BLaER1 (cell line): Measurements from ENCODE around the gene SORCS2.
A peak's percentile ranks its signal among the peaks of the same experiment; 100 is the strongest.

ENCODE experiments used
- H3K27ac ChIP-seq: shearing (Covaris generic); formaldehyde crosslinking; 2 replicates; pipeline ENCODE4 v1.8.1; 2022
- H3K27me3 ChIP-seq: shearing (Covaris generic); formaldehyde crosslinking; 2 replicates; pipeline ENCODE4 v1.8.1; 2022
- H3K36me3 ChIP-seq: shearing (Covaris generic); formaldehyde crosslinking; 2 replicates; pipeline ENCODE4 v1.8.1; 2022
- H3K4me1 ChIP-seq: shearing (Covaris generic); formaldehyde crosslinking; 2 replicates; pipeline ENCODE4 v1.8.1; 2022
- H3K4me2 ChIP-seq: shearing (Covaris generic); formaldehyde crosslinking; 2 replicates; pipeline ENCODE4 v1.8.1; 2022
- H3K4me3 ChIP-seq: shearing (Covaris generic); formaldehyde crosslinking; 2 replicates; pipeline ENCODE4 v1.8.1; 2022
- H3K9ac ChIP-seq: shearing (Covaris generic); formaldehyde crosslinking; 2 replicates; pipeline ENCODE4 v1.8.1; 2022
- H3K9me3 ChIP-seq: shearing (Covaris generic); formaldehyde crosslinking; 2 replicates; pipeline ENCODE4 v1.8.1; 2022
- H4K20me1 ChIP-seq: shearing (Covaris generic); formaldehyde crosslinking; 2 replicates; pipeline ENCODE4 v1.8.1; 2022
- Cebpa-rat ChIP-seq: shearing (Covaris generic); IDR thresholded peaks from 2 replicates; pipeline ENCODE4 v1.8.1; 2022

The SORCS2 gene

DNA sequence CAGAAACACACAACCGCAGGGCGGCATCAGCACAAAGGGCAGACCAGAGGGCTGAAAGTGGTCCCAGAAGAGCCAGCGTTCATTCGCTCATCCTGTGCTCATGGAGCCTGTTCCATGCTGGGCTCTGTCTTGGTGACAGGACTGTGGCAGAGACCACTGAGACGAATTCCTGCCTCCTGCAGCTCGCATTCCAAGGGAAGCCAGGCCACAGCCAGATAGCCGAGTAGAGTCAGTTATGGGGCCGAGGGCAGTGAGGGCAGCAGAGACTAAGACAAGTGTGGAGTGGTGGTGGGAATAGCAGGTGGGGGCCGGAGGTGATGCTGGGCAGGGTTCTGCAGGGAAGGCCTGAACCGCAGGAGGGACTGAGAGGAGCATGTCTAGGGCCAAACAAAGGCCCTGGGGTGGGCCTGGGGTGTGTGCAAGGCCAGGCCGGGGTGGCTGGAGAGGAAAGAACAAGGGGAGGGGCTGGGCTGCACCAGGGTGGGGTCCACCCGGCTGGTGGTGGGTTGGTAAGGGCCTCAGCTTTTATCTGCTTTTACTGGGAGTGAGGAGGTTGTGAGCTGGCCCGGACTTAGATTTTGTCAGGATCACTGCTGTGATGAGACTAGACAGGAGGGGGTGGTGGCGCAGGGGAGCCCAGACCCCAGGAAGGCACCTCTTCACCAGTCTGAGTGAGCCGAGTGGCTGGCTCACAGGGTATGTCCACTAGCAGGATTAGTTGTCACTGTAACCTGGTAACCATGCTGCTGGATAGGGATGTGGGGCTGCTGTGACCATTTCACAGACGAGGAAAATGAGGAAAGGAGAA is 236.1 kb downstream of the SORCS2 start:
- peaks cover 86% of the 10 kb centered on the region for H3K4me1 ChIP-seq
- H3K9ac ChIP-seq, result no peak overlapping the region
- no peak overlapping the region for H3K4me3 ChIP-seq
- 0 out of 2 replicates have a peak overlapping the region, but pooled peaks have one; percentile 57 for H3K4me2 ChIP-seq
- H4K20me1 ChIP-seq, result peaks cover 66% of the 10 kb centered on the region; the same call in 1 of the 2 replicates
- no peaks in the 10 kb centered on the region; the same call in 1 of the 2 replicates for H3K36me3 ChIP-seq
- no peak for TF ChIP-seq Cebpa-rat
- H3K27ac ChIP-seq, result 0 out of 2 replicates have a peak overlapping the region, but pooled peaks have one; percentile 6
- no peaks in the 10 kb centered on the region for H3K9me3 ChIP-seq
- H3K27me3 ChIP-seq, result no peaks in the 10 kb centered on the region

DNA sequence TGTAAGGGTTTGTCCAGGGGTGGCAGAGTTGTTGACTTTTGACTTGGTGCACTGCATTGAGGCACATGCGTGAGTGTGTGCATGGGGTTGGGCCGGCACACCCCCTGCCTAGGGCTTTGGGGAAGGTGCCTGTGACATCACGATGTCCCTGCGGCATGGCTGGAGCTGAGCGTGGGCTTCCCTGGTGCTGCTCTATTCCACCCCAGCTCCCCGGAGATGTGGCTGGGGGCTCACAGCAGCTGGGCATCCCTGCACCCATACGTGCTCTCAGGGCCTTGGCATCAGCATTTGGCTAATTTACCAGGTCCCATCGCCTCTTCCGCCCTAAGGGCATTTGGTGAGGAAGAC is 236.7 kb downstream of the SORCS2 start:
- peaks cover 66% of the 10 kb centered on the region for H4K20me1 ChIP-seq
- peak overlapping the region; percentile 57; the same call in 1 of the 2 replicates for H3K4me2 ChIP-seq
- H3K27me3 ChIP-seq, result no peaks in the 10 kb centered on the region
- H3K4me3 ChIP-seq, result no peak overlapping the region
- no peak for TF ChIP-seq Cebpa-rat
- H3K4me1 ChIP-seq, result peaks cover 92% of the 10 kb centered on the region
- H3K36me3 ChIP-seq, result peaks cover 3% of the 10 kb centered on the region; the same call in 1 of the 2 replicates
- H3K9me3 ChIP-seq, result no peaks in the 10 kb centered on the region
- no peak overlapping the region for H3K9ac ChIP-seq
- no peak overlapping the region for H3K27ac ChIP-seq

DNA sequence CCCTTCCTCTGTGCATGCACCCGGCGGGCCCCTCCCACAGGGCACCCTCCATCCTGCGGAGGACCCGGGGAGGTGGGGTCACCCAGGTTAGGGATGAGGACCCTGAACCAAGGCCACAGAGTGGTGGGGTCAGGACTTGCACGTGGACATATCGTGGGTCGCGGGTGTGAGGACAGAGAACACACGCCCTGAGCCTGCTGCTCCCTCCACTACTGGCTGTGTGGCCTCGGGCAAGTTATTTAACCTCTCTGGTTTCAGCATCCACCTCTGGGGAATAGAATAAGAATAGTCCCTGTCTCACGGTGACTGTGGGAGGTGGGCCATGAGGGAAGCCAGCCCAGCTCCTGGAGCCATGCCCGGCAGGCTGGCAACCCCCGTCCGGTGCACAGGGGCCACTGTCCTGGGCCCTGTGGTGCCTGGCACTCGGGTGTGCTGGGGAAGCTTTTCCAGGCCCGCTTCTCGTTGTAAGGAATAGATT is 237.3 kb downstream of the SORCS2 start:
- peaks cover 95% of the 10 kb centered on the region for H3K4me1 ChIP-seq
- H3K27me3 ChIP-seq, result no peaks in the 10 kb centered on the region
- no peaks in the 10 kb centered on the region for H3K9me3 ChIP-seq
- H3K36me3 ChIP-seq, result peaks cover 6% of the 10 kb centered on the region; the same call in 1 of the 2 replicates
- TF ChIP-seq Cebpa-rat, result no peak
- peaks cover 69% of the 10 kb centered on the region for H4K20me1 ChIP-seq
- no peak overlapping the region for H3K4me3 ChIP-seq
- H3K9ac ChIP-seq, result no peak overlapping the region
- peak overlapping the region; percentile 57 for H3K4me2 ChIP-seq
- no peak overlapping the region for H3K27ac ChIP-seq

DNA sequence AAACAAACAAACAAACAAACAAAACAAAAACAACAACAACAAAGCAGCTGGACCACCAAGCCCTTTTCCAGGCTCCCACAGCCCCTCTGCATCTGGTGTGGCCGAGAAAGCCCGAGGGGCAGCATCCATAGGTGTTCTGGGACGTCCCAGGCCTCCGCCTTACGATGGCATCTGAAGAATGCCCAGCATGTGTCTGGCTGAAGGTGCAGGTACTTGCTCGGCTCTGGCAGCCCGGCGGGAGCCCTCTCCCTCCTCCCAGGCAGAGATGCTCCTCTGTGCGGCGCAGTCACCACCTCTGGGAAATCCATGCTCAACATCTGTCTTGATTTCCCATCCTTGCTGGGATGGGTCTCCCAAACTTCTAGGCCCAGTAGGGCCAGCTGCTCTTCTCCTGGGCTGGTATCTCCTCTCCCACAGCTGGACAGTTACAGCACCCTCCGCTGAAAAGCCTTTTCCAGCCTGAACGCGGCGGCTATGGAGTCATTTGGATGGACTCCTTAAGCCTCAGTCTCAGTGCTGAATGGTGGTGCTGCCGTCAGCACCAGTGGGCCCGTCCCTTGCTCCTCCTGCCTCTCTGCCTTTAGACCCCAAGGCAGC is 238.1 kb downstream of the SORCS2 start:
- no peak overlapping the region for H3K9ac ChIP-seq
- H3K27me3 ChIP-seq, result no peaks in the 10 kb centered on the region
- H3K36me3 ChIP-seq, result peaks cover 6% of the 10 kb centered on the region; the same call in 1 of the 2 replicates
- no peak overlapping the region; the same call in 1 of the 2 replicates for H3K4me2 ChIP-seq
- no peak overlapping the region for H3K27ac ChIP-seq
- peaks cover 65% of the 10 kb centered on the region for H4K20me1 ChIP-seq
- TF ChIP-seq Cebpa-rat, result no peak
- peaks cover 95% of the 10 kb centered on the region for H3K4me1 ChIP-seq
- H3K4me3 ChIP-seq, result no peak overlapping the region
- no peaks in the 10 kb centered on the region for H3K9me3 ChIP-seq

DNA sequence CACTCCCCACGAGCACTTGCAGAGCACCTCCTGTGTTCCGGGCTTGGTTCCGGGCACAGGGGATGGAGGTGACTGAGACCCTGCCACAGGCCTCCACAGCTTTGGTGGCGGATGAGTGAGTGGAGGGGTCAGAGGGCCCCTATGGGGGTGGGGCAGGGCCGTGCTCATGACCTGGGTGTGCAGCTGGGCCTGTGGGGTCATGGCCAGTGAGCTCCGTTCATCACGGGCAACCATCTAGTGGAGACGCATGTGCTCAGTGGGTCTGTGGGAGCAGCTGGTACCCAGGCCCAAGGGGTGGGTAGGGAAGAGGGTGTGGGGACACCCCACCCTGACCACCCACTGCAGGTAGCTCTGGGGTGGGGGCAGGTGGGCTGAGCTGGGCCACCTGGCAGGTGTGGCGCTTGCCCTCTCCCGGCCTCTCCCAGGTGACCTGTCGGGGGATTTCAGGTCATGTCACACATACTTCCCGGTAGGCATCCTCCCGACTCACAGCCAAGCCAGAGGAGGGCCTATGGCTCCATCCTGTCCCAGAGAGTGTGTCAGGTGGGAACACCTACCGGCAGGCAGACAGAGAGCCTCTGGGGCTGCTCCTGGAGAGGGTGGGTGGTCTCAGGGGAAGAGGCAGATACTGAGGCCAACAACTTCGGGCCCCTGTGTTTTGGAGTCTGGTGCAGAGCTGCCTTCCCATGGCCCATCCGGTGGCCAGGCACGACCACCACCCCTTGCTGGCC is 238.8 kb downstream of the SORCS2 start:
- Histone ChIP-seq H3K36me3 (peaks cover 6% of the 10 kb centered on the region; the same call in 1 of the 2 replicates), H3K4me2 (peak overlapping the region; percentile 6; the same call in 1 of the 2 replicates)

DNA sequence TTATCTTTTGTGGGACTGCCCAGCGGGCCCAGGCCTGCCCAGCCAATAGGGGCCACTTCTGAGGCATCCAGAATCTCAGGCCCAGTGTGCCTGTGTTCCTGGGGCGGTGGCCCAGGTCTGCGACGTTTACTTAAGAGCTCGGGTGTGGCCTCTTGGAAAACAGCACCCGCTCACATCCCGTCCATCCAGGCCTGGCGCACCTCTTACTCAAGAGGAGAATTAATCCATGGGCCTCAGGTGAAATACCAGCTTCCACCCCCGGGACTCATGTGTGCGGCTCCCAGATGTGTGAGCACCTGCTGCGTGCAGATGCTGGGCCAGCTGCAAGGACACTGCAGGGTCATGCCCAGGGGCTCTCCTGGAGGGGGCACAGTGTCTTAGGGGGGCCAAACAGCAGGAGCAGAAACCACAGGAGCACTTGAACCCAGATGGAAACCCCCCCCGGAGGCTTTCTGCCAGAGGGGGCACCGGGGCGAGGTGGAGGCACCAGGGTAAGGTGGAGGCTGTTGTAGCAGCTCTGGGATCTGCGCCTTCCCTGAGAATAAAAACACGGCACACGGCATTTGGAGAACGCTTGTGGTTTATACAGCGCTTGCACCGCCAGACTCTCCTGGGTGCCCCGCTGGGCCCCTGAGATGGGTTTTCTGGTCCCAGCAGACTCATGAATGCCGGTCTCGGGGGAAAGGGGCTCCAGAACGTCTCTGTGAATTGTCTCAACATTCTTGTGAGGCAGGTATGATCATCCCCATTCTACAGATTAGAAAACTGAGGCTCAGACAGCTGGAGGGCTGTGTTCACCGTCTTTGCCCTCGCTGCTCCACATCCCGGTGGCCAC is 239.6 kb downstream of the SORCS2 start:
- H3K9me3 ChIP-seq, result no peaks in the 10 kb centered on the region
- H3K4me3 ChIP-seq, result no peak overlapping the region
- peaks cover 95% of the 10 kb centered on the region for H3K4me1 ChIP-seq
- peak overlapping the region; percentile 6 for H3K4me2 ChIP-seq
- no peak for TF ChIP-seq Cebpa-rat
- peaks cover 53% of the 10 kb centered on the region for H4K20me1 ChIP-seq
- no peak overlapping the region for H3K9ac ChIP-seq
- no peaks in the 10 kb centered on the region for H3K27me3 ChIP-seq
- peaks cover 6% of the 10 kb centered on the region; the same call in 1 of the 2 replicates for H3K36me3 ChIP-seq
- no peak overlapping the region for H3K27ac ChIP-seq

More for the DNA sequence above, 238.8 kb downstream of the SORCS2 start:
- Histone ChIP-seq H3K27ac (no peak overlapping the region), H3K9me3 (no peaks in the 10 kb centered on the region), H3K9ac (no peak overlapping the region), H4K20me1 (peaks cover 58% of the 10 kb centered on the region), H3K4me1 (peaks cover 95% of the 10 kb centered on the region), H3K27me3 (no peaks in the 10 kb centered on the region), H3K4me3 (no peak overlapping the region)
- TF ChIP-seq Cebpa-rat, result no peak

DNA sequence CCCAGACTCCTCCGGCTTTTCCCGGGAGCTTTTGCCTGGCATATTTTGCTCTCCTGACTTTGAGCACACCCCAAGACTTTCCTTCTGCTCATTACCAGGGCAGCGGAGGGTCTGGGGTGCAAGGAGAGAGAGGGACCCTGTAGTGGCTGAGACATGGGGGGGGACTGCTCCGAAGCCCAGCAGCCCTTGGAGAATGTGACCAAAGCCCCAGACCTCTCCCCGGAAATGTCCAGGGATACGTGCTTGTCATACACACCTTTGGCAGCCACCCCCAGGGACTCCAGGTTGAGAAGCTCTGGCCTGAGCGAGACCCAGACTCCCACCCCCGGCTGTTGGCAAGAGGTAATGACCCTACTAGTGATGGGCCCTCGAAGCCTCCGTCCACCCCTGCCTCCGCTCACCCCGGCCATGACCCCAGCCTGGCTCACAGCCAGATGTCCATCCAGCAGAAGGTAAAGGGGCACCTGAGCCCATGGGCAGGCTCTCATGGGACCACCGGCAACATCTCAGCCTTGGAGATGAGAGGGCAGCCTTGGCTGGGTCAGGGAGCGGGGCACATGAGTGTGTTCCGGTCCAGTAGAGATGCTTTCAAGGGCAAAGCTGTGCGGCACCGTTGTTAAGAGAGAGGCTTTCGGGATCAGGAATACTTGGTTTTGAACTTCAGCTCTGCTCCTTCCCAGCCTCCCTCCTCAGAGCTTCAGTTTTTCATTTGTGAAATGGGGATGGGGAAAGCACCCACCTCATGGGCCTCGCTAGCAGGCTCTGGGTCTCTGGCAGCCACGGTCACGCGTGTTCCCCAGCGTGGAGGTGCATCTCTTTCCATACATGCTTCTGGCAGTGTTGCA is 240.4 kb downstream of the SORCS2 start:
- peaks cover 6% of the 10 kb centered on the region; the same call in 1 of the 2 replicates for H3K36me3 ChIP-seq
- H3K9ac ChIP-seq, result no peak overlapping the region
- TF ChIP-seq Cebpa-rat, result no peak
- peaks cover 53% of the 10 kb centered on the region for H4K20me1 ChIP-seq
- H3K27me3 ChIP-seq, result no peaks in the 10 kb centered on the region
- H3K4me1 ChIP-seq, result peaks cover 97% of the 10 kb centered on the region
- H3K4me2 ChIP-seq, result peak overlapping the region; percentile 6
- H3K27ac ChIP-seq, result no peak overlapping the region
- H3K9me3 ChIP-seq, result peaks cover 6% of the 10 kb centered on the region
- no peak overlapping the region for H3K4me3 ChIP-seq

DNA sequence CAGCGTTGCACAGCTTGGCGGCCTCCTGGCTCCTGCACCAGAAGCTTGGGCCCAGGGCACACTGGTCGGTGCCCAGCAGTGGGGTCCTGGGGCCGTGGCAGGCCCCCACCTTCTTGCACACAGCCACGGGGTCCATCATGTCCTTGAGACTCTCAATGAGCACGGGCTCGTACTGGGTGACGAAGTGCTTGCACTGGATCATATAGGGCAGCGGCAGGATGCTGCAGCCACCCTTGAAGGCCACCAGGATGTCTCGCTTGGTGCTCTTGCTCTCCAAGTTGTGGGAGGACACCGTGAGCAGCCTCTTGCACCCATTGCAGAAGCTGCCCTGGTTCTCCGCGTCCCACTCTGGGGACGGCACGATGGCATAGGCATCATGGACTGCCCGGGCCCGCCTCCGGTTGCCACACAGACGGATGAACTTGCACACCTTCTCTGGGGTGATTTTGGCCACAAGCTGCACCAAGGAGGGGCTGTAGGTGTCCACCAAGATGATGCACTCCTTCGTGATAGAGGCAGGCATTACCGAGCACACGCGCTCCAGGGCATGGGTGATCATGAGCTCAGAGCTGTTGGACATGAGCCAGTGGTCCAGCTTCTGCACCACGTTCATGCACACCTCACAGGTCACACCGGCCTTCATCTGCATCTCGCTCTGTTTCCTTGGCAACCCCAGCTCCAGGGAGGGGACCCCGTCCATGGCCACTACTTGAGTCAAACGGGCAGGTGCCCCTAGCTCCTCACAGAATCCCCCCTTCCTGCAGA is 241.2 kb downstream of the SORCS2 start:
- Histone ChIP-seq H3K4me2 (peak overlapping the region; percentile 76), H3K36me3 (peaks cover 6% of the 10 kb centered on the region; the same call in 1 of the 2 replicates), H3K27ac (no peak overlapping the region), H3K9ac (no peak overlapping the region), H3K27me3 (no peaks in the 10 kb centered on the region), H4K20me1 (peaks cover 53% of the 10 kb centered on the region), H3K4me3 (no peak overlapping the region), H3K4me1 (peaks cover 98% of the 10 kb centered on the region), H3K9me3 (peaks cover 12% of the 10 kb centered on the region)
- no peak for TF ChIP-seq Cebpa-rat
